Transverse colon (tissue), 4 donors: ENCODE data around the gene ARPP19.

ENCODE experiments used
- EP300 ChIP-seq: sonication (generic); formaldehyde crosslinking; IDR thresholded peaks from one replicate; pipeline ENCODE4 v1.6.1; 2017; ENCODE audit warnings: antibody characterized with exemption, low read depth
- POLR2A ChIP-seq: fragments of 450-650 bp; IDR thresholded peaks from one replicate; pipeline ENCODE4 v1.6.1; 2016; ENCODE audit warnings: antibody characterized with exemption, mild to moderate bottlenecking, moderate library complexity
- POLR2AphosphoS5 ChIP-seq, 3 donors: sonication (generic); formaldehyde crosslinking; IDR thresholded peaks; one replicate each; pipeline ENCODE4 v1.6.1; 2016; ENCODE audit warnings: antibody characterized with exemption in 3 of 3
- TF ChIP-seq, protein P1 (sequence below), 5 experiments: fragments of 200-600 bp in 3 of 5; fragments of 450-650 bp in 2 of 5; sonication (generic) in 3 of 5; IDR thresholded peaks; 1 replicate in 2 of 5; 2 replicates in 3 of 5; pipeline ENCODE4 v1.5.1; 2016 to 2017; ENCODE audit warnings: antibody characterized with exemption in 5 of 5, inconsistent platforms in 3 of 5, mild to moderate bottlenecking in 2 of 5, moderate library complexity in 1 of 5

GRCh38 chr15:52523647-52524046, 45.2 kb downstream of the ARPP19 start:
- TF ChIP-seq, protein P1, sequence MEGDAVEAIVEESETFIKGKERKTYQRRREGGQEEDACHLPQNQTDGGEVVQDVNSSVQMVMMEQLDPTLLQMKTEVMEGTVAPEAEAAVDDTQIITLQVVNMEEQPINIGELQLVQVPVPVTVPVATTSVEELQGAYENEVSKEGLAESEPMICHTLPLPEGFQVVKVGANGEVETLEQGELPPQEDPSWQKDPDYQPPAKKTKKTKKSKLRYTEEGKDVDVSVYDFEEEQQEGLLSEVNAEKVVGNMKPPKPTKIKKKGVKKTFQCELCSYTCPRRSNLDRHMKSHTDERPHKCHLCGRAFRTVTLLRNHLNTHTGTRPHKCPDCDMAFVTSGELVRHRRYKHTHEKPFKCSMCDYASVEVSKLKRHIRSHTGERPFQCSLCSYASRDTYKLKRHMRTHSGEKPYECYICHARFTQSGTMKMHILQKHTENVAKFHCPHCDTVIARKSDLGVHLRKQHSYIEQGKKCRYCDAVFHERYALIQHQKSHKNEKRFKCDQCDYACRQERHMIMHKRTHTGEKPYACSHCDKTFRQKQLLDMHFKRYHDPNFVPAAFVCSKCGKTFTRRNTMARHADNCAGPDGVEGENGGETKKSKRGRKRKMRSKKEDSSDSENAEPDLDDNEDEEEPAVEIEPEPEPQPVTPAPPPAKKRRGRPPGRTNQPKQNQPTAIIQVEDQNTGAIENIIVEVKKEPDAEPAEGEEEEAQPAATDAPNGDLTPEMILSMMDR (IDR thresholded peaks at IDR 0.05): no peak
- TF ChIP-seq POLR2A: no peak
- TF ChIP-seq POLR2AphosphoS5 (IDR thresholded peaks at IDR 0.05): no peak
- TF ChIP-seq EP300: no peak
